Neuronal stem cell (in vitro differentiated cells): Measurements from ENCODE around the gene RAB10.

Experiments
- DNase-seq: peaks from one replicate; pipeline ENCODE4 v3.0.0-alpha.2; 2013; ENCODE audit warnings: low spot score
- H2AFZ ChIP-seq: one replicate; pipeline ENCODE4 v1.6.1; 2013; ENCODE audit warnings: mild to moderate bottlenecking, low read length, inconsistent platforms
- H2AK5ac ChIP-seq: 2 replicates; pipeline ENCODE4 v1.6.1; 2013; ENCODE audit warnings: low read depth, mild to moderate bottlenecking, inconsistent platforms, low read length, moderate library complexity, mixed read lengths
- H2BK120ac ChIP-seq: 2 replicates; pipeline ENCODE4 v1.6.1; 2013; ENCODE audit warnings: low read depth, mild to moderate bottlenecking, inconsistent platforms, low read length, moderate library complexity, mixed read lengths
- H2BK12ac ChIP-seq: one replicate; pipeline ENCODE4 v1.6.1; 2013; ENCODE audit warnings: low read length, inconsistent platforms
- H2BK15ac ChIP-seq: 2 replicates; pipeline ENCODE4 v1.6.1; 2013; ENCODE audit warnings: mild to moderate bottlenecking, low read length, inconsistent platforms, mixed read lengths
- H2BK5ac ChIP-seq: one replicate; pipeline ENCODE4 v1.6.1; 2013; ENCODE audit warnings: inconsistent platforms, mild to moderate bottlenecking, low read length, moderate library complexity
- H3K14ac ChIP-seq: one replicate; pipeline ENCODE4 v1.6.1; 2013; ENCODE audit warnings: low read length, inconsistent platforms
- H3K18ac ChIP-seq: 2 replicates; pipeline ENCODE4 v1.6.1; 2013; ENCODE audit warnings: low read length, inconsistent platforms
- H3K23ac ChIP-seq: 2 replicates; pipeline ENCODE4 v1.6.1; 2013; ENCODE audit warnings: low read depth, mild to moderate bottlenecking, mixed read lengths, low read length, inconsistent platforms; ENCODE audit not compliant: poor library complexity
- H3K27ac ChIP-seq: replicated peaks from 3 replicates; pipeline ENCODE4 v1.5.1; 2013; ENCODE audit warnings: low read length, inconsistent platforms
- H3K27me3 ChIP-seq, 3 experiments: 2 replicates each; pipeline ENCODE4 v1.6.1; 2013; ENCODE audit warnings: low read length in 3 of 3, mild to moderate bottlenecking in 2 of 3, inconsistent platforms in 1 of 3, low read depth in 1 of 3, mixed read lengths in 1 of 3, moderate library complexity in 1 of 3; ENCODE audit not compliant: control insufficient read depth in 3 of 3, insufficient read depth in 3 of 3
- H3K36me3 ChIP-seq, 2 donors: replicated peaks in 1 of 2; 2 replicates each; pipeline ENCODE4 v1.6.1; 2013; ENCODE audit warnings: low read length in 2 of 2; ENCODE audit not compliant: control insufficient read depth in 2 of 2, insufficient read depth in 2 of 2
- H3K4ac ChIP-seq: 2 replicates; pipeline ENCODE4 v1.6.1; 2013; ENCODE audit warnings: inconsistent platforms, mild to moderate bottlenecking, low read length, moderate library complexity
- H3K4me1 ChIP-seq, 2 donors: 1 replicate in 1 of 2; 2 replicates in 1 of 2; pipeline ENCODE4 v1.6.1; 2013; ENCODE audit warnings: low read length in 2 of 2, low read depth in 1 of 2; ENCODE audit not compliant: control insufficient read depth in 2 of 2, insufficient read depth in 1 of 2
- H3K4me2 ChIP-seq: one replicate; pipeline ENCODE4 v1.6.1; 2013; ENCODE audit warnings: mild to moderate bottlenecking, low read length, inconsistent platforms; ENCODE audit not compliant: insufficient read depth, poor library complexity, severe bottlenecking
- H3K4me3 ChIP-seq, 2 donors: 2 replicates each; pipeline ENCODE4 v1.5.1; 2013; ENCODE audit warnings: low read length in 2 of 2, mild to moderate bottlenecking in 2 of 2, inconsistent platforms in 1 of 2, moderate library complexity in 1 of 2
- H3K79me1 ChIP-seq: one replicate; pipeline ENCODE4 v1.6.1; 2013; ENCODE audit warnings: low read depth, mild to moderate bottlenecking, inconsistent platforms, low read length, moderate library complexity
- H3K9ac ChIP-seq: one replicate; pipeline ENCODE4 v1.6.1; 2013; ENCODE audit warnings: mild to moderate bottlenecking, low read depth, low read length, inconsistent platforms; ENCODE audit not compliant: poor library complexity
- H3K9me3 ChIP-seq, 2 donors: replicated peaks in 1 of 2; 2 replicates each; pipeline versions ENCODE3 to v1.6.1; 2013; ENCODE audit warnings: low read length in 2 of 2, mild to moderate bottlenecking in 2 of 2, inconsistent platforms in 1 of 2, low read depth in 1 of 2, mixed read lengths in 1 of 2, moderate library complexity in 1 of 2; ENCODE audit not compliant: control insufficient read depth in 2 of 2, insufficient read depth in 1 of 2
- H4K8ac ChIP-seq: one replicate; pipeline ENCODE4 v1.6.1; 2013; ENCODE audit warnings: low read depth, mild to moderate bottlenecking, inconsistent platforms, low read length, moderate library complexity
- H4K91ac ChIP-seq: one replicate; pipeline ENCODE4 v1.6.1; 2013; ENCODE audit warnings: low read length, low read depth, mild to moderate bottlenecking, inconsistent platforms; ENCODE audit not compliant: poor library complexity
- whole genome bisulfite sequencing, 2 donors: extraction: QIAGEN DNeasy Blood & Tissue Kit; methylation state at CpG; one replicate each; pipeline ENCODE4 v1.1.7; 2013; ENCODE audit warnings: missing lambda C conversion rate in 2 of 2, mixed read lengths in 1 of 2; ENCODE audit not compliant: insufficient read length in 2 of 2, insufficient replicate concordance in 1 of 2; ENCODE audit errors: extremely low coverage in 2 of 2; 5-methylcytosine and 5-hydroxymethylcytosine counted together

The RAB10 gene

DNA sequence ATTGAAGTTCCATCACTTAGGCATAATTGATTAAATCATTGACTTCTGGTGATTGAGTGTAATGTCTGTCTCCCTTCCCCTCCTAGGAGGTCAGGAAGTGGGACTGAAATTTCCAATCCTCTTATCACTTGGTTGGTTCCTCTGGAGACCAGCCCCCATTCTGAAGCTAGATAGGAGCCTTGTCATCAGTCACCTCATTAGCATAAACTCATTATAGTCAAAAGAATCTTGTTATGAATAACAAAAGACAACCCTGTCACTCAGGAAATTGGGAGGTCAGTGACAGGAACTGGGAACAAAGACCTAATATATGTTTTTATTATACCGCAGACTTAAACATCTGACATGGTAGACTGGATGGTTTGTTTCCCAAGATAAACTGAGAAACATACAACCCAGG lies 78.3 kb downstream of the RAB10 start:
- no CpG with 5 or more reads among the region's 1 CpG for WGBS, 2 donors
- no peaks in the 10 kb centered on the region for H3K27me3 ChIP-seq

GRCh38 chr2:26114151-26114550 lies 80.3 kb downstream of the RAB10 start:
- Histone ChIP-seq H3K4me3 (no peak overlapping the region), H2BK5ac (no peak overlapping the region), H3K14ac (no peak overlapping the region), H2AK5ac (no peak overlapping the region), H3K27ac (no peak overlapping the region), H3K4ac (no peak overlapping the region), H3K18ac (no peak overlapping the region), H3K9me3 (peaks cover 0 to 3% of the 10 kb centered on the region in 2 donors), H3K4me1 (no peaks in the 10 kb centered on the region), H3K9ac (no peak overlapping the region), H3K23ac (no peak overlapping the region), H2BK12ac (no peak overlapping the region), H2BK120ac (no peak overlapping the region), H3K27me3 (no peaks in the 10 kb centered on the region), H4K8ac (no peak overlapping the region), H3K36me3 (peaks cover 6 to 70% of the 10 kb centered on the region in 2 donors), H3K4me2 (no peak overlapping the region), H2BK15ac (no peak overlapping the region), H2AFZ (no peak overlapping the region), H4K91ac (no peak overlapping the region), H3K79me1 (no peaks in the 10 kb centered on the region)
- WGBS, 2 donors, result no CpG with 5 or more reads among the region's 2 CpGs
- no peak for DNase-seq

More for the DNA sequence above, 78.3 kb downstream of the RAB10 start:
- Histone ChIP-seq H4K8ac (no peak overlapping the region), H3K36me3 (peaks cover 6 to 73% of the 10 kb centered on the region in 2 donors), H3K4me2 (no peak overlapping the region), H3K18ac (no peak overlapping the region), H3K14ac (no peak overlapping the region), H3K9me3 (peaks cover 0 to 3% of the 10 kb centered on the region in 2 donors), H2BK12ac (no peak overlapping the region), H2AFZ (no peak overlapping the region), H3K23ac (no peak overlapping the region), H2BK5ac (no peak overlapping the region), H2AK5ac (no peak overlapping the region), H3K9ac (no peak overlapping the region), H3K79me1 (no peaks in the 10 kb centered on the region), H2BK120ac (no peak overlapping the region), H2BK15ac (no peak overlapping the region), H3K4me3 (no peak overlapping the region), H4K91ac (no peak overlapping the region), H3K4me1 (no peaks in the 10 kb centered on the region), H3K4ac (no peak overlapping the region), H3K27ac (no peak overlapping the region)
- DNase-seq, result no peak

- H2BK5ac ChIP-seq, result no peak overlapping the region
- H2BK15ac ChIP-seq, result no peak overlapping the region
- no peak overlapping the region for H2AFZ ChIP-seq
- WGBS, 2 donors, result no CpG with 5 or more reads among the region's 4 CpGs
- no peaks in the 10 kb centered on the region for H3K27me3 ChIP-seq
- H3K18ac ChIP-seq, result no peak overlapping the region
- H3K36me3 ChIP-seq, result peaks cover 2 to 47% of the 10 kb centered on the region in 2 donors
- no peak overlapping the region for H3K9ac ChIP-seq
- no peak overlapping the region for H2AK5ac ChIP-seq
- H4K91ac ChIP-seq, result no peak overlapping the region
- no peak overlapping the region for H2BK120ac ChIP-seq
- no peak overlapping the region for H3K23ac ChIP-seq
- H3K9me3 ChIP-seq, result peaks cover 0 to 3% of the 10 kb centered on the region in 2 donors
- no peak overlapping the region for H3K4ac ChIP-seq
- no peak overlapping the region for H3K27ac ChIP-seq
- no peak overlapping the region for H3K4me3 ChIP-seq
- H3K4me2 ChIP-seq, result no peak overlapping the region
- no peak overlapping the region for H4K8ac ChIP-seq
- H3K14ac ChIP-seq, result no peak overlapping the region
- H3K79me1 ChIP-seq, result peaks cover 4% of the 10 kb centered on the region
- H2BK12ac ChIP-seq, result no peak overlapping the region
- DNase-seq, result no peak
- H3K4me1 ChIP-seq, result no peaks in the 10 kb centered on the region
These were observed 84.8 kb downstream of the RAB10 start for GRCh38 chr2:26118682-26119081.

GRCh38 chr2:26119521-26119920 lies 85.6 kb downstream of the RAB10 start:
- H3K23ac ChIP-seq, result no peak overlapping the region
- no peak overlapping the region for H2BK120ac ChIP-seq
- no peaks in the 10 kb centered on the region for H3K4me1 ChIP-seq
- H3K27ac ChIP-seq, result no peak overlapping the region
- no peak overlapping the region for H2BK12ac ChIP-seq
- peaks cover 2 to 43% of the 10 kb centered on the region in 2 donors for H3K36me3 ChIP-seq
- no peak overlapping the region for H2AK5ac ChIP-seq
- H3K9ac ChIP-seq, result no peak overlapping the region
- H2BK5ac ChIP-seq, result no peak overlapping the region
- peaks cover 4% of the 10 kb centered on the region for H3K79me1 ChIP-seq
- peaks cover 0 to 3% of the 10 kb centered on the region in 2 donors for H3K9me3 ChIP-seq
- no peak overlapping the region for H4K8ac ChIP-seq
- H2AFZ ChIP-seq, result no peak overlapping the region
- no CpG with 5 or more reads among the region's 1 CpG for WGBS, 2 donors
- DNase-seq, result no peak
- no peak overlapping the region for H3K4ac ChIP-seq
- no peak overlapping the region for H4K91ac ChIP-seq
- no peak overlapping the region for H3K14ac ChIP-seq
- H3K4me2 ChIP-seq, result no peak overlapping the region
- no peak overlapping the region for H2BK15ac ChIP-seq
- H3K27me3 ChIP-seq, result no peaks in the 10 kb centered on the region
- no peak overlapping the region for H3K18ac ChIP-seq
- no peak overlapping the region for H3K4me3 ChIP-seq
